HEK293T (cell line): Measurements from ENCODE around the gene ERCC1.

Experiments
- BHLHE40 ChIP-seq: fragments of 450-650 bp; IDR thresholded peaks from 2 replicates; pipeline ENCODE4 v1.6.1; 2016; ENCODE audit warnings: mild to moderate bottlenecking, moderate library complexity, borderline replicate concordance
- FOXA1 ChIP-seq: fragments of 450-650 bp; IDR thresholded peaks from 2 replicates; pipeline ENCODE4 v1.6.1; 2016; ENCODE audit warnings: mild to moderate bottlenecking
- FOXM1 ChIP-seq: fragments of 450-650 bp; IDR thresholded peaks from 2 replicates; pipeline ENCODE4 v1.6.1; 2017; ENCODE audit warnings: mild to moderate bottlenecking, borderline replicate concordance

DNA sequence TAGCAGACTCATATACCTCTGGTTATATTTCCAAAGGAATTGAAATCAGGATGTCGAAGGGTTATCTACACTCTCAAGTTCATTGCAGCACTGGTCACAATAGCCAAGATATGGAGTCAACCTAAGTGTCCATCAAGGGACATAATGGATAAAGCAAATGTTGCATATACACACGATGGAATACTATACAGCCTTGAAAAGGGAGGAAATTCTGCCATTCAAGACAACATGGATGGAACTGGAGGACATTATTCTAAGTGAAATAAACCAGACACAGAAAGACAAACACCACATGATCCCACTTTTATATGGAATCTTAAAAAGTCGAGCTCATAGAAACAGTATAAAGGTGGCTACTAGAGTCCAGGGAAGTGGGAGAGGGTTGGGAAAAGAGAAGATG, 13.6 kb upstream of the ERCC1 start:
- TF ChIP-seq BHLHE40 (no peak), FOXA1 (no peak), FOXM1 (no peak)
